Airway epithelial cell (primary cell): ENCODE measurements around the gene CCT5. TPM values are rescaled to one million over a fixed set of nuclear protein-coding genes. Genes with fewer than 3 reads are reported as not detected.

Source experiments
- total RNA-seq: library from RNA; depleted of rRNA; stranded (reverse); fragments of >200 nt; gene quantifications from 2 replicates; pipeline ENCODE4 v1.2.3, GENCODE V29; 2015

Gene CCT5
- 458 and 511 TPM in 2 replicates for total RNA-seq

DNA sequence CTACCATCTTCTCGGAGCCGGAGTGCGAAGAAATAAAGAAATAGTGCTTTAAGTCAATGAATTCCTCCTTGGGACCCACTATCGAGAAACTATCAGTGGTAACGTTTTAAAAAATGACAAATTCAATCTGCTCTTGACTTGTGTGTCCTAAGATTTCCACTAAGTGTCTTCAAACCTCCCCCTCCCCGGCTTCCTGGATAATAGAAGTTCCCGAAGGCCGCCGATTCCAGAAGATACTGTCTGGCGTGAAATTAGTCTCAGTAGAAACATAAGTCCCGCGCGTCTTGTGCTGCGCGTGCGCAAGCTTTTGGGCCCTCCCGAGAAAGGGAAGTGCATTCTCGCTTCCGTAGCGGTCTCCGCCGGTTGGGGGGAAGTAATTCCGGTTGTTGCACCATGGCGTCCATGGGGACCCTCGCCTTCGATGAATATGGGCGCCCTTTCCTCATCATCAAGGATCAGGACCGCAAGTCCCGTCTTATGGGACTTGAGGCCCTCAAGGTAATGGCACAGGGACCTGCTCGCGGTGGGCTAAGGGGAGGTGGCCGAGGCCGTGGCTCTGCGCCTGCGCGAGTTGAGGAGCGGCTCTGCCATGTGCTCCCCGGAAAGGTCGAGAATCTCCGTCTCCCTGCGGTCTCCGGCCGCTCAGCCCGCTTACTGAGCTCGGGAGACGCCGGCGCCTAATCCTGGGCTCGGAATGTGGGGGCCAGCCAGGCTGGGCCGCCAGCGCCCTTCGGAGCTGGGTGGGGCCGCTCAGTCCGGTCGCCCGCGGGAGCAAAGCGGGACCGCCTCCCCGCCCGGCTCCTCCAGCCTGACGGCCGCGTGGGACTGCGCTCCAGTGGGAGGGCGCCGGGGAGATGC is at the start of gene CCT5:
Gene CCT5 (plus strand): TSS at position 333 of the 858 bp plus-strand sequence. CDS start 61 bp downstream, at position 394.

GRCh38 chr5:10307206-10308148 is 57.4 kb downstream of the CCT5 start, which contains the start of gene CMBL:
CMBL (minus strand) TSS chr5:10307902; CDS start chr5:10290762, 17,140 bp downstream.

Other genes with a start within 250 kb of the CCT5 start
- gene ATPSCKMT, start 392 bp upstream of the CCT5 start, total RNA-seq, result 13.7 and 21.2 TPM in 2 replicates
- gene CMBL, start 57.6 kb downstream of the CCT5 start, total RNA-seq, result 0.98 and 3.1 TPM in 2 replicates
- gene MARCHF6, start 103.4 kb downstream of the CCT5 start, total RNA-seq, result 26.8 and 29.5 TPM in 2 replicates
- gene ROPN1L, start 191.6 kb downstream of the CCT5 start, total RNA-seq, result not detected in 2 replicates